HepG2 (cell line): Measurements from ENCODE around the gene ANKRD35. TPM values are rescaled to one million over a fixed set of nuclear protein-coding genes. Genes with fewer than 3 reads are reported as not detected.

Source experiments
- BORCS8-MEF2B ChIP-seq: sonication (generic); formaldehyde crosslinking; IDR thresholded peaks from 2 replicates; pipeline ENCODE4 v1.8.0; 2022; ENCODE audit warnings: mild to moderate bottlenecking, missing genetic modification reagents
- HDAC1 ChIP-seq: sonication (generic); formaldehyde crosslinking; IDR thresholded peaks from 2 replicates; pipeline ENCODE4 v1.5.1; 2020; ENCODE audit warnings: mild to moderate bottlenecking, missing genetic modification reagents
- JUNB ChIP-seq: sonication (generic); formaldehyde crosslinking; IDR thresholded peaks from 2 replicates; pipeline ENCODE4 v1.8.0; 2022; ENCODE audit warnings: missing genetic modification reagents, mild to moderate bottlenecking, borderline replicate concordance
- MTF2 ChIP-seq: sonication (generic); formaldehyde crosslinking; IDR thresholded peaks from 2 replicates; pipeline ENCODE4 v1.5.0; 2020; ENCODE audit warnings: missing genetic modification reagents, borderline replicate concordance
- NFE2L1 ChIP-seq: sonication (generic); formaldehyde crosslinking; IDR thresholded peaks from 2 replicates; pipeline ENCODE4 v1.4.0; 2020; ENCODE audit warnings: missing genetic modification reagents, mild to moderate bottlenecking, borderline replicate concordance
- NFE2L2 ChIP-seq: fragments of 150-350 bp; IDR thresholded peaks from 2 replicates; pipeline ENCODE4 v1.6.1; 2014; ENCODE audit warnings: low read length
- NR3C1 ChIP-seq: sonication (generic); formaldehyde crosslinking; IDR thresholded peaks from 2 replicates; pipeline ENCODE4 v1.4.0; 2020; ENCODE audit warnings: missing genetic modification reagents
- PHF20 ChIP-seq: sonication (generic); formaldehyde crosslinking; IDR thresholded peaks from 2 replicates; pipeline ENCODE4 v1.5.0; 2020; ENCODE audit warnings: mild to moderate bottlenecking, missing genetic modification reagents
- POGZ ChIP-seq: sonication (generic); formaldehyde crosslinking; IDR thresholded peaks from 2 replicates; pipeline ENCODE4 v1.4.0; 2020; ENCODE audit warnings: mild to moderate bottlenecking, missing genetic modification reagents
- SKI ChIP-seq: fragments of 450-650 bp; IDR thresholded peaks from one replicate; pipeline ENCODE4 v1.6.1; 2018; ENCODE audit warnings: mild to moderate bottlenecking; ENCODE audit not compliant: partially characterized antibody
- SRSF1 ChIP-seq: fragments of 200-400 bp; formaldehyde crosslinking; optimal IDR thresholded peaks from 2 replicates; pipeline ENCODE3; 2017; ENCODE audit warnings: mild to moderate bottlenecking, low read depth, low read length, moderate library complexity
- TAF15 ChIP-seq: fragments of 200-400 bp; formaldehyde crosslinking; IDR thresholded peaks from one replicate; pipeline ENCODE4 v1.6.1; 2018; ENCODE audit warnings: mild to moderate bottlenecking, low read depth, low read length; ENCODE audit not compliant: poor library complexity, severe bottlenecking
- TBX3 ChIP-seq: fragments of 450-650 bp; IDR thresholded peaks from 2 replicates; pipeline ENCODE4 v1.6.1; 2017; ENCODE audit warnings: antibody characterized with exemption, mild to moderate bottlenecking, inconsistent platforms, borderline replicate concordance
- ZFYVE20 ChIP-seq: sonication (generic); formaldehyde crosslinking; IDR thresholded peaks from 2 replicates; pipeline ENCODE4 v1.8.0; 2023; ENCODE audit warnings: low read depth, mild to moderate bottlenecking, moderate library complexity, missing genetic modification reagents, borderline replicate concordance
- ZNF225 ChIP-seq: sonication (generic); formaldehyde crosslinking; IDR thresholded peaks from 2 replicates; pipeline ENCODE4 v1.4.0; 2020; ENCODE audit warnings: mild to moderate bottlenecking, missing genetic modification reagents
- ZNF24 ChIP-seq: fragments of 450-650 bp; IDR thresholded peaks from 2 replicates; pipeline ENCODE4 v1.6.1; 2017; ENCODE audit warnings: antibody characterized with exemption, mild to moderate bottlenecking
- ZNF562 ChIP-seq: sonication (generic); formaldehyde crosslinking; IDR thresholded peaks from 2 replicates; pipeline ENCODE4 v1.8.0; 2022; ENCODE audit warnings: missing genetic modification reagents, borderline replicate concordance
- ZNF619 ChIP-seq: sonication (generic); formaldehyde crosslinking; IDR thresholded peaks from 2 replicates; pipeline ENCODE4 v1.4.0; 2020; ENCODE audit warnings: mild to moderate bottlenecking, missing genetic modification reagents
- ZSCAN29 ChIP-seq: sonication (generic); formaldehyde crosslinking; conservative IDR thresholded peaks from 2 replicates; pipeline ENCODE4 v1.4.0; 2020; ENCODE audit warnings: mild to moderate bottlenecking, missing genetic modification reagents
- polyA plus RNA-seq, 8 experiments: library from polyadenylated mRNA; depleted of rRNA in 3 of 8; stranded (reverse) in 7 of 8; unstranded in 1 of 8; fragments of >200 nt; fragmentation: Illumina TruSeq in 4 of 8; extraction: Trizol in 4 of 8; gene quantifications; 2 replicates each; pipeline versions ENCODE4 v1.2.1 to v1.2.3, GENCODE V29; 2011 to 2016; ENCODE audit warnings: low read depth in 4 of 8, missing spikeins in 1 of 8, mixed read lengths in 1 of 8; ENCODE audit not compliant: insufficient read depth in 1 of 8
- total RNA-seq, 5 experiments: library from RNA; depleted of rRNA; stranded (reverse); fragments of >200 nt; fragmentation: Illumina TruSeq; extraction: Trizol; gene quantifications; 2 replicates each; pipeline ENCODE4 v1.2.3, GENCODE V29; 2016; ENCODE audit warnings: low read depth in 1 of 5
- TF ChIP-seq, protein P1 (sequence below): sonication (generic); formaldehyde crosslinking; IDR thresholded peaks from 2 replicates; pipeline ENCODE4 v1.5.1; 2020; ENCODE audit warnings: mild to moderate bottlenecking, missing genetic modification reagents, moderate library complexity
- TF ChIP-seq, protein P2 (sequence below): sonication (generic); formaldehyde crosslinking; IDR thresholded peaks from 2 replicates; pipeline ENCODE4 v1.9.0; 2022; ENCODE audit warnings: missing genetic modification reagents, mild to moderate bottlenecking, borderline replicate concordance
- TF ChIP-seq, protein P3 (sequence below): sonication (generic); formaldehyde crosslinking; IDR thresholded peaks from 2 replicates; pipeline ENCODE4 v1.8.0; 2022; ENCODE audit warnings: low read depth, missing genetic modification reagents
- TF ChIP-seq, protein P4 (sequence below): sonication (generic); formaldehyde crosslinking; conservative IDR thresholded peaks from 2 replicates; pipeline ENCODE4 v1.4.0; 2020; ENCODE audit warnings: missing genetic modification reagents
- TF ChIP-seq, protein P5 (sequence below): IDR thresholded peaks from 2 replicates; pipeline ENCODE4 v1.6.1; 2016; ENCODE audit warnings: mild to moderate bottlenecking, missing biosample characterization, missing genetic modification reagents

Gene ANKRD35
- total and polyA plus RNA-seq, 2 of the 13 experiments (the other 11 are each of a cell fraction or from before 2014, with no cell fraction given) = 0.02 TPM; not detected in 1

DNA sequence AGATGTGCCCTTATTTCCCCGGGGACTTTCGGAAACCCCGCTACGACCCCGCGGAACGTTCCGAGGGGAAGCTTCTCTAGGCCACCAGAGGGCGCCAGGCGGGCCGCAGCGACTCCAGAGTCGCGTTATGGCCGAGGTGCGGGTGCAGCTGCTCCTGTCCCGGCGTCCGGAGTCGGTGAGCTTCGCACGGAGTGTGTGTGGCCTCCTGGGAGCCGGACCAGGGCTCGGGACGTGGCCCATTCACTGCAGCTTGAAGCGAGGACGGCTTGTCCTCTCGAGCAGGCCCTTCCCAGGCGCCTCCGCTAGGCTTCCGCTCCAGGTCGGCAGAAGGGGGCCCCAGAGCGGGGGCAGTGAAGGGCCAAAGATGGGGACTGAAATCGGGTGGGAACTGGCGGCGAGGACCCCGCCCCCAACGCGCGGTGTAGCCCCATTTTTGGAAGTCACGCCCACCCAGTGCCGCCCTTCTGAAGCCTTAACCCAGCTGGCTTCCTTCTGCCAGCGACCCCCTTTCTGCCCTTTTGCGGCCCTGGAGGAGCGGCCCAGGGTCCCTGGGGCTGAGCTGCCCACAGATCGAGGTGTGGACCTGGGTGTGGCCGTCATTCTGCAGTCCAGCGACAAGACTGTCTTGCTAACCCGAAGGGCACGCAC lies 40.0 kb downstream of the ANKRD35 start, which contains the start of gene NUDT17 (continued):
- TF ChIP-seq, protein P1, sequence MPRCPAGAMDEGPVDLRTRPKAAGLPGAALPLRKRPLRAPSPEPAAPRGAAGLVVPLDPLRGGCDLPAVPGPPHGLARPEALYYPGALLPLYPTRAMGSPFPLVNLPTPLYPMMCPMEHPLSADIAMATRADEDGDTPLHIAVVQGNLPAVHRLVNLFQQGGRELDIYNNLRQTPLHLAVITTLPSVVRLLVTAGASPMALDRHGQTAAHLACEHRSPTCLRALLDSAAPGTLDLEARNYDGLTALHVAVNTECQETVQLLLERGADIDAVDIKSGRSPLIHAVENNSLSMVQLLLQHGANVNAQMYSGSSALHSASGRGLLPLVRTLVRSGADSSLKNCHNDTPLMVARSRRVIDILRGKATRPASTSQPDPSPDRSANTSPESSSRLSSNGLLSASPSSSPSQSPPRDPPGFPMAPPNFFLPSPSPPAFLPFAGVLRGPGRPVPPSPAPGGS (CRISPR knock-in tag) = no peak
- TF ChIP-seq ZNF562 (CRISPR knock-in tag) = no peak
- TF ChIP-seq POGZ = peak; percentile 56
- peak; percentile 54; the same call in 1 of the 2 replicates for TF ChIP-seq HDAC1 (CRISPR knock-in tag)
- peak; percentile 33; the same call in 1 of the 2 replicates for TF ChIP-seq ZSCAN29 (CRISPR knock-in tag)
- TF ChIP-seq ZNF225 (CRISPR knock-in tag) = no peak
- TF ChIP-seq NFE2L2 = no peak
- peak; percentile 59 for TF ChIP-seq TAF15
- no peak for TF ChIP-seq ZNF24
- TF ChIP-seq ZNF619 (CRISPR knock-in tag) = no peak
- TF ChIP-seq SKI = no peak
- no peak for TF ChIP-seq ZFYVE20
- TF ChIP-seq MTF2 (CRISPR knock-in tag) = no peak
- no peak for TF ChIP-seq TBX3
- peak; percentile 39 for TF ChIP-seq SRSF1
- peak; percentile 80; the same call in 1 of the 2 replicates for TF ChIP-seq BORCS8-MEF2B (CRISPR knock-in tag)
- TF ChIP-seq PHF20 (CRISPR knock-in tag) = peak; percentile 20; the same call in 1 of the 2 replicates
- TF ChIP-seq, protein P2, sequence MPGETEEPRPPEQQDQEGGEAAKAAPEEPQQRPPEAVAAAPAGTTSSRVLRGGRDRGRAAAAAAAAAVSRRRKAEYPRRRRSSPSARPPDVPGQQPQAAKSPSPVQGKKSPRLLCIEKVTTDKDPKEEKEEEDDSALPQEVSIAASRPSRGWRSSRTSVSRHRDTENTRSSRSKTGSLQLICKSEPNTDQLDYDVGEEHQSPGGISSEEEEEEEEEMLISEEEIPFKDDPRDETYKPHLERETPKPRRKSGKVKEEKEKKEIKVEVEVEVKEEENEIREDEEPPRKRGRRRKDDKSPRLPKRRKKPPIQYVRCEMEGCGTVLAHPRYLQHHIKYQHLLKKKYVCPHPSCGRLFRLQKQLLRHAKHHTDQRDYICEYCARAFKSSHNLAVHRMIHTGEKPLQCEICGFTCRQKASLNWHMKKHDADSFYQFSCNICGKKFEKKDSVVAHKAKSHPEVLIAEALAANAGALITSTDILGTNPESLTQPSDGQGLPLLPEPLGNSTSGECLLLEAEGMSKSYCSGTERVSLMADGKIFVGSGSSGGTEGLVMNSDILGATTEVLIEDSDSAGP (CRISPR knock-in tag) = peak; percentile 85; the same call in 1 of the 2 replicates
- TF ChIP-seq, protein P3, sequence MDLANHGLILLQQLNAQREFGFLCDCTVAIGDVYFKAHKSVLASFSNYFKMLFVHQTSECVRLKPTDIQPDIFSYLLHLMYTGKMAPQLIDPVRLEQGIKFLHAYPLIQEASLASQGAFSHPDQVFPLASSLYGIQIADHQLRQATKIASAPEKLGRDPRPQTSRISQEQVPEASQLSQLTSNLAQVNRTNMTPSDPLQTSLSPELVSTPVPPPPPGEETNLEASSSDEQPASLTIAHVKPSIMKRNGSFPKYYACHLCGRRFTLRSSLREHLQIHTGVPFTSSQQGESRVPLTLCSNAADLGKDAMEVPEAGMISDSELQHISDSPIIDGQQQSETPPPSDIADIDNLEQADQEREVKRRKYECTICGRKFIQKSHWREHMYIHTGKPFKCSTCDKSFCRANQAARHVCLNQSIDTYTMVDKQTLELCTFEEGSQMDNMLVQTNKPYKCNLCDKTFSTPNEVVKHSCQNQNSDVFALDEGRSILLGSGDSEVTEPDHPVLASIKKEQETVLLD = no peak
- no peak for TF ChIP-seq JUNB (CRISPR knock-in tag)
- TF ChIP-seq, protein P4, sequence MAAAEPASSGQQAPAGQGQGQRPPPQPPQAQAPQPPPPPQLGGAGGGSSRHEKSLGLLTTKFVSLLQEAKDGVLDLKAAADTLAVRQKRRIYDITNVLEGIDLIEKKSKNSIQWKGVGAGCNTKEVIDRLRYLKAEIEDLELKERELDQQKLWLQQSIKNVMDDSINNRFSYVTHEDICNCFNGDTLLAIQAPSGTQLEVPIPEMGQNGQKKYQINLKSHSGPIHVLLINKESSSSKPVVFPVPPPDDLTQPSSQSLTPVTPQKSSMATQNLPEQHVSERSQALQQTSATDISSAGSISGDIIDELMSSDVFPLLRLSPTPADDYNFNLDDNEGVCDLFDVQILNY (CRISPR knock-in tag) = no peak
- TF ChIP-seq, protein P5, sequence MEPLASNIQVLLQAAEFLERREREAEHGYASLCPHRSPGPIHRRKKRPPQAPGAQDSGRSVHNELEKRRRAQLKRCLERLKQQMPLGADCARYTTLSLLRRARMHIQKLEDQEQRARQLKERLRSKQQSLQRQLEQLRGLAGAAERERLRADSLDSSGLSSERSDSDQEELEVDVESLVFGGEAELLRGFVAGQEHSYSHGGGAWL (CRISPR knock-in tag) = peak; percentile 80
- TF ChIP-seq NR3C1 (CRISPR knock-in tag) = no peak
- TF ChIP-seq NFE2L1 = no peak
